ENCODE measurements around the gene ATG4B. TPM values are rescaled to one million over a fixed set of nuclear protein-coding genes. Genes with fewer than 3 reads are reported as not detected.

The ATG4B gene
- total RNA-seq, 2 donors from 2014 or later = 126 to 166 TPM

GRCh38 chr2:241615522-241616052, 21.9 kb upstream of the ATG4B start:
- Histone ChIP-seq H3K27me3 (ENCODE audit: control insufficient read depth, insufficient read depth, low read length, poor library complexity, severe bottlenecking) (no peaks in the 10 kb centered on the region), H3K4me1 (ENCODE audit: control insufficient read depth, insufficient read depth, low read length) (no peaks in the 10 kb centered on the region), H3K27ac (ENCODE audit: low read depth, low read length) (no peak overlapping the region), H3K36me3 (ENCODE audit: control insufficient read depth, insufficient read depth, low read length) (peaks cover 9% of the 10 kb centered on the region), H3K4me3 (ENCODE audit: low read length) (no peak overlapping the region), H3K9me3 (ENCODE audit: control insufficient read depth, low read length) (no peaks in the 10 kb centered on the region), H3K9ac (ENCODE audit: extremely low read depth, low read length, poor library complexity, severe bottlenecking) (no peak overlapping the region)
- Mint-ChIP-seq H3K4me1 (peaks cover 17% of the 10 kb centered on the region), H3K27me3 (ENCODE audit: insufficient read depth) (no peaks in the 10 kb centered on the region), H3K4me3 (no peak overlapping the region), H3K27ac (no peak overlapping the region), H3K36me3 (ENCODE audit: low read depth) (peaks cover 11% of the 10 kb centered on the region), H3K9me3 (no peaks in the 10 kb centered on the region)
- no peak for TF ChIP-seq CTCF (conservative IDR thresholded peaks at IDR 0.05)
- 90 to 91% methylated on average over 7 to 16 of the region's 16 CpGs for WGBS, 2 experiments (ENCODE audit: insufficient coverage in 1 of 2, insufficient read length in 1 of 2)
- DNase-seq = no peak

DNA sequence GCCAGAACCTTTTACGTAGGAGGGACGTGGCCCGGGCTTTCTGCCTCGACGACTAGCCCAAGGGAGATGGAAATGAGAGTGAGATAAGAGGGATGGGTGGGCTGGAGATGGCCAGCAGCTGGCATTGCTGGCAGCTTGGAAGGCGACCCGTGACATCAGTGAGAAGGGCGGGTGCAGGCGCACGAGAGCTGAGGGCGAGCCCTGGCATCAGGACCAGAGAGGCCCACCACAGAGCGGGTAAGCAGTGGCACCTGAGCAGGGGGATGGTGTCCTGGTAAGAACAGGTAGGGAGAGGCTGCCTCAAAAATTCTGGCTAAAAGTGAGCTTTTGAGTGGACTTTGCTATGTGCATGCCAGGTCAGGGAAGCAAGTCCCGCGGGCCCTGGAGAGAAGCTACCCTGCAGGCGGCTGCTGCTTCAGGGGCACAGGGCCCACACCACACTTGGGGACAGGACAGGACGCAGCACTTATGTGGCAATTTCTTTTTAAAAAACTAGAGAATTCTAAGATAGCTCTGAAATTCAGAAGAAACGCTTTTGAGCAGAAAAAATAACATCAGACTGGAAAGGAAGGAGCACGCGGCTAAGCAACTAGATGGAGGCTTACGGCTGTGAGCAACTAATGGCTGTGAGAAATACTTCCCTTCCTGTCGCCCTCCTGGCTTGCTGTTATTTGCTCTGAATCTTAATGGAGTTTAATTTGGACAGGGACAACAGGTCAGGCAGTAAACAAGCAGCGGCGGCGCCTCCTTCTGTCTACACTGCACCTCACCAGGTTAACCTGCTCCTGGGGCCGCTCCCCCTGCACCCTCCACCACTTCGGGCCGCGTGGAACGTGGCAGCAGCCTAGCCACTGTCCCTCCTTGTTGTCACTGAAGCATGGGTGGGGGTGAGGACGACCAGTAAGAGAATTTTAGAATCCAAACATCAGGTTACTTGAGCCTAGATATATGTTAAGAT, 21.0 kb upstream of the ATG4B start:
- Histone ChIP-seq H3K9ac (ENCODE audit: extremely low read depth, low read length, poor library complexity, severe bottlenecking) (no peak overlapping the region), H3K9me3 (ENCODE audit: control insufficient read depth, low read length) (peaks cover 2% of the 10 kb centered on the region), H3K4me1 (ENCODE audit: control insufficient read depth, insufficient read depth, low read length) (no peaks in the 10 kb centered on the region), H3K4me3 (ENCODE audit: low read length) (no peak overlapping the region), H3K36me3 (ENCODE audit: control insufficient read depth, insufficient read depth, low read length) (peaks cover 11% of the 10 kb centered on the region), H3K27me3 (ENCODE audit: control insufficient read depth, insufficient read depth, low read length, poor library complexity, severe bottlenecking) (no peaks in the 10 kb centered on the region), H3K27ac (ENCODE audit: low read depth, low read length) (no peak overlapping the region)
- H3K36me3 Mint-ChIP-seq (ENCODE audit: low read depth) = peaks cover 16% of the 10 kb centered on the region
- H3K27me3 Mint-ChIP-seq (ENCODE audit: insufficient read depth) = no peaks in the 10 kb centered on the region
- DNase-seq = peak; percentile 74
- 92 to 96% methylated on average over 15 to 30 of the region's 30 CpGs for WGBS, 2 experiments (ENCODE audit: insufficient coverage in 1 of 2, insufficient read length in 1 of 2)
- TF ChIP-seq CTCF (conservative IDR thresholded peaks at IDR 0.05) = no peak
- peak overlapping the region; percentile 48 for H3K4me3 Mint-ChIP-seq
- H3K27ac Mint-ChIP-seq = peak overlapping the region; percentile 70
- H3K4me1 Mint-ChIP-seq = peaks cover 16% of the 10 kb centered on the region
- H3K9me3 Mint-ChIP-seq = peaks cover 2% of the 10 kb centered on the region

DNA sequence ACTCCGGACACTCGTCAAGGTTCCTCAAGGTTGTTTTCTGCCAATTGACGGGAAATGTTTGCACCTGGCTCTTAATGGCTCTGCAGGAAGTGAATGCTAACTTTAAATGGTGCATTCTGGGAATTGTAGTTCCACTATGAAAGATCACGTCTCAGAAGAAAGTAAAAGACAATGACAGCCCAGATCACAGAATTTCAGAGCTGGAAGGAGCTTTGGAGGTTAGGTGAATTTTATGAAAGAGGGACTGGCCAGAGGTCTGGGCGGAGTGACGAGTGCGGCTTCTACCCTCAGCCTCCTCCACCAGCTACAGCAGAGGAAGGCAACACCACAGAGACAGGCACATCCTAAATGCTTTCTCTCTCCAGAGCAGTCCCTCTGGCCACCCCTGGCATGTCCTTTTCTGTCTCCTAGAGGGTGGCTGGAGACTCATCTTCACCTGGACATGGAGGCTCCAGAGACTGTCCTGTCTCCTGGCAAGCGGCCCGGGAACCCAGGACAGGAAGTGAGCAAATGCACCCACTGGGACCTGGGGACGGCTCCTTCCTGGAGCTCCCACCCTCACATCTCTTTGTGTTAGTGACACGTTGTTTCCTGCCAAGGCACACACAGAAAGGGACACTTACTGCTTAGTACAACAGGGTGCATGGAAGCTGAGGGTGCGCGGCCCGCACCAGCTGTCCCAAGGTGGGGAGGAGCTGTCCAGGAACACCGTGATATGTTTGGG, 19.9 kb upstream of the ATG4B start:
- H3K27me3 Mint-ChIP-seq (ENCODE audit: insufficient read depth) = no peaks in the 10 kb centered on the region
- no peak overlapping the region for H3K9ac ChIP-seq (ENCODE audit: extremely low read depth, low read length, poor library complexity, severe bottlenecking)
- H3K27ac Mint-ChIP-seq = peak overlapping the region; percentile 95
- H3K4me3 Mint-ChIP-seq = peak overlapping the region; percentile 48
- no peak overlapping the region for H3K27ac ChIP-seq (ENCODE audit: low read depth, low read length)
- TF ChIP-seq CTCF (conservative IDR thresholded peaks at IDR 0.05) = no peak
- peaks cover 16% of the 10 kb centered on the region for H3K4me1 Mint-ChIP-seq
- H3K4me3 ChIP-seq (ENCODE audit: low read length) = no peak overlapping the region
- H3K9me3 ChIP-seq (ENCODE audit: control insufficient read depth, low read length) = peaks cover 8% of the 10 kb centered on the region
- H3K27me3 ChIP-seq (ENCODE audit: control insufficient read depth, insufficient read depth, low read length, poor library complexity, severe bottlenecking) = no peaks in the 10 kb centered on the region
- H3K36me3 Mint-ChIP-seq (ENCODE audit: low read depth) = peaks cover 23% of the 10 kb centered on the region
- H3K36me3 ChIP-seq (ENCODE audit: control insufficient read depth, insufficient read depth, low read length) = peaks cover 22% of the 10 kb centered on the region
- peaks cover 6% of the 10 kb centered on the region for H3K9me3 Mint-ChIP-seq
- no peaks in the 10 kb centered on the region for H3K4me1 ChIP-seq (ENCODE audit: control insufficient read depth, insufficient read depth, low read length)
- WGBS, 2 experiments (ENCODE audit: insufficient coverage in 1 of 2, insufficient read length in 1 of 2) = 82 to 85% methylated on average over 9 to 15 of the region's 15 CpGs
- peak; percentile 66 for DNase-seq
